ENCODE measurements around the gene HEY2.
"Not testable (repeated sequence)": the region's sequence is repeated elsewhere in the genome, so short reads cannot be mapped to it uniquely, and the experiment has no call there.

HEY2 gene

DNA sequence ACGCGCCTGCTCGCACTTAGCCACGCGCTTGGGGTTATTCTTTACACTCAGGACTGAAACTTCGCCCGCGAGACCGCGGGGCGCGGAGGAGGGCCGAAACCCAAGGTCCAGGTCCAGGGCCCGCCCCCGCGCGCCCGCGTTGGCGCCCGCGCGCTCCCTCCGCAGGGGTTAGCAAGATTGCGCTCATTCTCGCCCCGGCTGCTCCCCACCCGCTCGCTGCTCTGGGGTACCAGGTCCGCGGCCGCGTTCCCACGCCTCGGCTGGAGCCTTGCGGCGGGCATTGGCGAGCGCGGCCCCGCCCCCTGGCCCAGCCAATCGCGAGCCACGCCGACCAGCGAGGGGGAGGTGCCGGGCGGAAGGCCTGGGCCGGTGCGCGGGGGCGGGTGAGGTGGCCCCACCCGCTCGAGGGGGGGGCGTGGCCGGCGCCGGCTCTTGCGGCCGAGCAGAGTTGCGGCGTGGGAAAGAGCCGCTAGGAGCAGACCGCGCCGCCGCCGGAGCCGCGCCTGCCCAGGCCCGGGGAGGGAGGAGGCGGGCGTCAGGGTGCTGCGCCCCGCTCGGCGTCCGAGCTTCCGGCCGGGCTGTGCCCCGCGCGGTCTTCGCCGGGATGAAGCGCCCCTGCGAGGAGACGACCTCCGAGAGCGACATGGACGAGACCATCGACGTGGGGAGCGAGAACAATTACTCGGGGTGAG lies at the start of gene HEY2:
Gene HEY2 (plus strand): TSS at position 460 of the 692 bp plus-strand sequence. CDS start 145 bp downstream, at position 605.
- no peak for DNase-seq

DNA sequence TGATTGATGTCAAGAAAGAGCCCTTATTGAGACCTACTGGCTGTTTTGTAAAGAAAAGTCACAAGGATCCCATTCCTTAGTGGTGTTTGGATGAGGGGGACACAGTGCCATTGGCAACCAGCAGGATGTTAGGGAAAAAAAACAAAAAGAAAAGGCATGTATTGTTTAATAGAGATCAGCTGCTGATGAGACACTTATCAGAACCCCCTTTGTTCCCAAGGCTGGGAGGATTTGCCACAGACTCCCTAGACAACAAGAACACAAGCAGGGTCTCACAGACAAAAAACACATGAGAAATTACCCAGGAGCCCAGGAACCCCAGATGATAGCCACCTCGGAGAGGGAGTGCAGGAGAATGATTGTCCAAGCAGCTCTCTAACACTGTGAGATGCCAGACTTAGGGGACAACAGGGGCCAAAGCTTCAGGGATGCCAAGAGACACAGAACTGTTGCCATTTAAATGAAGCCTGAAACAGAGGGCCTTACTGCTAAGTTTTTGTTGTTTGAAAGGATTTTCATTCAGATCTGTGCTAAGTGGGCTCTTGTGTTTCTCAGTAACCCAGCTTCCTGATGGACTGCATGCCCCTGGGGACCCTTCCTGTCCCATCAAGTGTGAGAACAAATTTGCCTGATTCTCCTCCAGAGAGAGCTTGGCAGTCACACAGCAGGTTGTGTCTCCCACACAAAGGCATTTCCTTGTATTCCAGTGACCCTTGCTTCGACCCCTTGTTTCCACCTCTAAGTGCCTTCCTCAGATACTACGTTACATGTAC lies 48.7 kb upstream of the HEY2 start:
- no peak for DNase-seq

DNA sequence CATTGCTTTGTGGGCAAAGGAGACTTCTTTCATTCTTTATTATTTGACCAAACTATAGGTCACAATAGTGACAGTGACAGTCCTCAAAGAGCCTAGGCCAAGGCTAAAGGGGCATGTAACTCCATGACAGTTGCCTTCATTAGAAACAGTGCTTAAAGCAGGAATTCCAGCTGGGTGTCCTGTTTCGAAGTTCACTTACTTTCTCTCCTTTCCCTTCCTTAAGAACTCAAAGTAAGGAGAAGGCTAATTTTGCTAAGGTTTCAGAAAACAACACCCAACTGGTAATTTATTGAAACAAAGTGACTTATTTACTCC lies 48.1 kb upstream of the HEY2 start:
- DNase-seq: no peak

DNA sequence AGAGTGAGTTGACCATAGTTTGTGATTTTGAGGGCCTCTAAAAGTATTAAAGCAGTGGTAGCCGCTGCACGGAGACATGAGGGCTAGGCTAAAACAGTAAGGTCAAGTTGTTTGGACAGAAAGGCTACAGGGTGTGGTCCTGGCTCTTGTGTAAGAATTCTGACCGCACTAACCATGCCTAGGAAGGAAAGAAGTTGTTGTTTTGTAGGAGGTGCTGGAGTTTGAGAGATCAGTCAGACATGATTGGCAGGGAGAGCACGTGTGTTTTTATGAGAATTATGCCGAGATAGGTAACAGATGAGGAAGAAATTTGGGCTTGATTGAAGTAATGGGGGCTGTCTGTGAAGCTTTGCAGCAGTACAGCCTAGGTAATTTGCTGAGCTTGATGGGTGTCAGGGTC lies 45.5 kb upstream of the HEY2 start:
- not testable (repeated sequence) for DNase-seq

DNA sequence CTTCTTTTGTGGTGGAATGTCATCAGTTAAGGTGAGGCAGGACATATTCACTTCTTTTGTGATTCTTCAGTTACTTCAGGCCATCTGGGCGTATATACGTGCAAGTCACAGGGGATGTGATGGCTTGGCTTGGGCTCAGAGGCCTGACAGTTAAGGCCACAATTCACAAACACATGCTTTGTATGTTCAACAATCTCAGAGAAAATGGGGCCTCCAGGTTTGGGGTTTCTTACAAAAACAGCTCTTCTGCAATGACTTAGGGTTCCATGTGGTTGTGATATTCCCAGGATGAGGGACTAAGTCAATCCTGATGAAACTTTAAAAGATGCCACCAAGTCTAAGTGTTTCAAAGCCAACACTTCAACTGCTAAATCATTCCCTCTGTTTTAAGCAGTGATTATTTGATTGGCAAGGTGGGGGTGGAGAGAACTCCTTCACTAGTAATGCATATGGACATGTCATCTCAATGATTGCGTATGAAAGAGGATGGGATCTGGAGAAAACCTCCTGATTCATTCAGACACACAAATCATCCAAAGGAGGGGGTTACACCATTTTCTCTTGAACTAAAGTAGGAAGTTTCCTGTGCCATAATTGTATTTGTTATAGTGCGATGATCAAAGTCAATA lies 41.7 kb upstream of the HEY2 start:
- no peak for DNase-seq

DNA sequence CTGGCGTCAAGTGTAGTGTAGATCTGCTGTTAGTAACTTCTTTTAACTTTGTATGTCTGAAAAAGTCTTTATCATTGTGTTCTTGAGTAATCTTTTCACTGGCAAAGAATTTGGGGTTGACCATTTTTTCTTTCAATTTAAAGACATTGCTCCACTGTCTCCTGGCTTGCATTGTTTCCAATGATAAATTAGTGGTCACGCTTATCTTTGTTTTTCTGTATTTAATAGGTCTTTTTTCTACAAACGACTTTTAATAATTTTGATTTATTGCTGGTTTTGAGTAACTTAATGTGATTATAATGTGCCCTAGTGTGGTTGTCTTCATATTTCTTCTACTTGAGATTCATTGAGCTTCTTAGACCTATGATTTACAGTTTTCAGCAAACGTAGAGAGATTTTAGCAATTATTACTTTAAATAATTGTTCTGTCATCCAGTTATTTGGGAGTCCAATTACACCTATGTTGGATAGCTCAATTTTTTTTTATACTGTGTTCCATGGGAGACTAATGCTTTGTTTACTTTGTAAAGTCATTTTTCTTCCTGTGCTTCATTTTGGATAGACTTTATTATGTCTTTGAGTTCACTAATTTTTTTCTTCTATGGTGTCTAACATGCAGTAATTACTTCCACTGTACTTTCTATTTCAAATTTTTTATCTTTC lies 38.3 kb upstream of the HEY2 start:
- no peak for DNase-seq

DNA sequence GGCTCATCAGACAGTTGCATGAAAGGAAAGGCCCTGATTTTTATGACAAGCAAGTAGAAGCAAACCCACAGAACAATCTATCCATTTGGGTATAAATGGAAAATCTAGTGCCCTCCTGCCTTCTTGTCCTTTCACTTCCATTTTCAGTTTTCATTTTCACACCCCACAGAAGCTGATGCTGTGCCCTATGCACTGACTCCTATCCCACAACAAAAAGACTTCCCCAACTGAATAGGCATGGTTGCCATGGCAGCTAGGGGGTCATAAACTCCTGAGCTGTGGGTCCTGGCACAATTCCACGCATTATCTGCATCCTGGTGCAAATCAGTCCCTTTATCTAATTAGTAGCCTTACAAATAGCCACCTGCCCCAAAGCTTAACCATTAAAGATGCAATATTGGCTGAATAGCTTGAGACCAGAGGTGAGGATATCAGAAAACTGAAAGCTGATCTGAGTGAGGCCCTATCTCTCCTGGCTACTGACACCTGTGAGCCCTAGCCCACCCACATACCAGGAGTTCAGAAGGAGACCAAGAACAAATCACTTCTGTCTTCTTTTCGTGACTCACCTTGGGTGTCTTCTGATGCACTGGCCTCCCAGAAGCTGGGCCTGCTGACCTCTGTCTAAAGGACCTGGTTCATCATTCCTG lies 34.9 kb upstream of the HEY2 start:
- DNase-seq: no peak

DNA sequence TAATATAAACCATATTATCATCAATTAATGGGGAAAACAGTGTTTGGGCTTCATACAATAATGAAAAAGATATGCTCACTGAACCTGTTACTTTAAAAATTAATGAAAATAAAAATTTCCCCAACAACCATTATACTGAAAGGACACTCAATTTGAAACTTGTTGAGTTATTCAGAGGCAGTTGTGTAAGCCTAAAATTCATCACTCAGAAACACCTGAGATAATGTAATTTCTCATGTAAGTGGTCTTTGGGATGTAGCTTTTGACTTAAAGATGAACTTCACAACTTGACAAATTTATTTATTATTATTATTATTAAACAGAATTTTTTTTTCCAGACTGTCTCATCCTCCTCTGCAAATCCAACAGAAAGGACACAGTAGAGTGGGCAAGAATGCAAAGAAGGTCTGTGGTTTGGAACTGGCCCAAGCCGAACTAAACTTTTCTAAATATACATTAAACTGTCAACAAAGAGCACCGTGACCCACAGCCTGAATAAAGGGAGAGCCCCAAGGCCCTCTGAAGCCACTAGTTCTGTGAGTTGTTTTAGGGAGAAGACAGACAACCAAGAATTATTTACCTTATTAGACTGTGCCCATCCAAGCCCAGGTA lies 32.2 kb upstream of the HEY2 start:
- DNase-seq: no peak

DNA sequence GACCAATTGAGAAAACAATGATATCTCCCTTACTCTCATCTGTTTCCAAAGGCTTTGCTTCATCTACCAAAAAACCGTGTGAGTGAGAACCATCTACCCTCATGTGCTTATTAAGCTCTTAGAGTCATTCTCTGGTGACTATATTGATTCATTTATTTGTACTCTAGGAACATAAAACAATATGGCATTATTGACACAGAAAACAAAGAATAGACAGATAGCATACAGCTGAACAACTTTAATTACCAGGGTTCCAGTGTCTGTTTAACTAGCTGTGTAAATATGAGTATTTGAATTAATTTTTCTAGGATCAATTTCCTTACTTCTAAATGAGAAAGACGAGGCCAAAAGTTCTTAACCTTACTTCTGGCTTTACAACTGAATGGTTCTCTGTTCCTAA lies 31.3 kb upstream of the HEY2 start:
- no peak for DNase-seq

DNA sequence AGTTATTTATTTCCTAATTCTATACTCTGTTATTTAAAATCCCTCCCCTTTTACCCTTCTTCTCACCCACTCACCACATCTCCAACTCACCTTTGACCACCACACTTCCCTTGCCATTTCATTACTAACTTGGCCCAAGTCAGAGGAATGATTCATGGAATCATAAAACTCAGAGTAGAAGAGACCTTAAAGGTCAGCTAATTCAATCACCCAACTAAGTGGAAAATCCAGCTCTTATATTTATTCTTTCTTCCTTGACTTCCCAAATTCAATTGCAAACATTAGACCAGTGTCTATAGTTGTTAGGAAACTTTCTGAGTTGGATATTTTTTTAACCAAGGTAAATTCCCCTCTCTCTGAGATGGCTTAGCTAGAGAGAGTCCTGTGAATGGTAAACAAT lies 26.5 kb upstream of the HEY2 start:
- DNase-seq: no peak

DNA sequence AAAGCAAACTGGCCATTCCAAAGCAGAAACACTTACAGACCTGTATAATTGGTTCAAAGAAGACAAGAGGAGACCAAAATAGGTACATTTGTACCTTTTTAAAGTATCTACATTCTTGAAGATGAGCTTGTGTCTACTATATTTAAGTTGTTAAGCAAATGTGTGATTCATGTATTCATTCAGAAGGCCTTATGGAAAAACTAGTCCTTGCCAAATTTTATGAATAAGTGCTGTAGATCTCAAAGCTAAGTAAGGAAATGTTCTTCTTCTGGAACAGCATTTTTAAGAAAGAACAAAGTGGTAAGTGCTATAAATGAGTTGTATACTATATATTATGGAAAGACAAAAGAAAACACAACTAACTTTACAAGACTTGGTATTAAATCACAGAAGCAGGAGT lies 22.2 kb upstream of the HEY2 start:
- DNase-seq: no peak

DNA sequence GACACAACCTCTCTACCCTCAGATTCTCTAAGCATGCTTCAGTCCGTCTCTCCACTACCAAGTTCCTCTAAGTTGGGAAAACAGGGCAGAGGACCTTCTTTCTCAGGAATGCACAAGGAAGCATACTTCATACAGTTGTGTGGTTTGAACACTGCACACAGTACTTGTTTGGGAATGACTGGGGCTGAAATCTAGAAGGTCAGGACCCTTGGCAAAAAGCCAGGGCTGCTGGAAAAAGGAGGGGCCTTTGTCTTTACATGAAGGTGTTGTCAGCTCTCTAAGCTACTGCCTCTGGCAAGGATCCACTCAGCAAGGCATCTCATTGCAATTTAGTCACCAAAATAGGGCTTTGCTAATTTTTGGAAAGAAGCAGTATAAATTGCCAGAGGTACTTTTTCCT lies 20.7 kb upstream of the HEY2 start:
- DNase-seq: no peak

DNA sequence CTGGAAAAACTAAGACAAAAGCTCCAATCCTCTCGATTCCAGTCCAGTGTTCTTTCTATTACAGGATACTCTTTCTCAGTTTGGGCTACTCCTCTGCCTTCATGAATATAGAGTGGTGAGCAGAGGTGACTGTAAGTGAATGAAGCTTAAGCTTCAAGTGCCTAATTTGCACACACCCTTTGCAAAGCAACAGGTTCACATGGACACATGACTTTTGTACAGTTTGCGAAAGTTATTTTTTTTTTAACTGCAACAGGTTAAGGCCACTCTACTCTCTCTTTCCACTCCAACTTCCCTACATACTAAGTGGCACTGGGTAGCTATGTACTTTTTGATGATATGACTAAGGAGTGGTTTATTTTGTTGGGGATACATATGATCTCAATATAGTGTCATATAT lies 19.4 kb upstream of the HEY2 start:
- no peak for DNase-seq

DNA sequence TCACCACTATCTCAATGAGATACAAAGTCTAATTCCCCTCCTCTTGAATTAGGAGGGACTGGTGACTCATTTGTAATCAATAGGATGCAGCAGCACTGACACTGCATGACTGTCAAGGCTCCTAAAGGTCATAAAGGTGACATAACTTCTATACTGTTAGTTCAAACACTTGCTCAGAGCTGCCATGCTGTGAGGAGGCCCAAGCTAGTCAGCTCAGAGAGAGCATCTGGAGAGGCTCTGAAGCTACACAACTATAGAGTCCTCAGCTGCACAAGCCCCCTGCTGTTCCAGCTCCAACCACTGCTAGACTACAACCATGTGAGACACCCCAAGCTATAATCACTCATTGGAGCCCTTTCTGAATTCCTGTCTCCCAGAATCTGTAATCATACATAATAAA lies 17.0 kb upstream of the HEY2 start:
- no peak for DNase-seq

DNA sequence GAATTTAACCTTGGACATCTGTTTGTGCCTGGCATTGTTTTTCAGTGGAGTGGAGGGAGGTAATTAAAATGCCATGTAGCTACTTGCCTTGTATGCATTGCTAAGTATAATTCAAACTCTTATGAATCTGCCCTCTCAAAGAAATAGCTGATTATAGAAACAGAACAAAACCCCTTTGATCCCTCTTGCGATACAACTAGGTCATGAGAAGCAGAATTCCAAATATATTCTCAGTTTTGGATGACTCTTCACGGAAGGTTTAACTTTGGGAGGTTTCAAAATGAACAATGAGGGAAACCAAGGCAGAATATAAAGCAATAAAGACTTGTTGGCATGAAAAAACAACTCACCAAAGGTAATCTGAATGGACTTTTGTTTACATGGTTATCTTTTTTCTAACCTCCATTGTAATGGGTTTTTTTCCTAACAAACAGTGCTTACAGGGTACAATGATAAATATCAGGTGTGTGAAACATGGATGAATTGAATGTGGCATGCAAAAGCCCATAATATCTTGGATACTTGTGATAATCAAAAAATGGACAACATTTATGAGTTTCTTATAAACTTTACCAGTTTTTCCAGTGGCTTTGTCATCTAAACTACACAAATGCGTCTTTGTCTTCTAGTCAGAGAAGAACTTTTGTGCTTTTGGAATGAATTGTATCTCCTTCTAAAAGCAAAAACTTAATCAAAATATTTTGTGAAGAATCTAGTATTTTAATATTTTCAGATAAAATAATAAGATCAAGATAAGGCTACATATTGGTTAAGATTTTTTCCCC lies 15.7 kb upstream of the HEY2 start:
- DNase-seq: no peak

DNA sequence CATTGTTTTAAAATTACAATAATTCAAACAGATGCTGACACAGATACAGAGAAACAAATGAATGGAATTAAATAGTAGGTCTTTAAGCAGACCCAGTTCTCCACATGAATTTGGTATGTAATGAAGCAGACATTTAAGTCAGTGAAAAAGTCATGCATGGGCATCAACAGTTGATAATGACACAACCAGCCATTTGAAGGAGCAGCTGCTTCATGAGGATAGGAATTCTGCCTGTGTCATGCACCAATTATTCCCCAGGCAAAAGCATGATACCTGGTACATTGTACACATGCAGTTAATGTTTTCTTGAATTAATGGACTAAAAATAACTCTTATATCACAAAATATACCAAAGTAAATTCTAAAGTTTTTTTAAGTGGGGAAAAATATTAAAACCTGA lies 11.2 kb upstream of the HEY2 start:
- no peak for DNase-seq

DNA sequence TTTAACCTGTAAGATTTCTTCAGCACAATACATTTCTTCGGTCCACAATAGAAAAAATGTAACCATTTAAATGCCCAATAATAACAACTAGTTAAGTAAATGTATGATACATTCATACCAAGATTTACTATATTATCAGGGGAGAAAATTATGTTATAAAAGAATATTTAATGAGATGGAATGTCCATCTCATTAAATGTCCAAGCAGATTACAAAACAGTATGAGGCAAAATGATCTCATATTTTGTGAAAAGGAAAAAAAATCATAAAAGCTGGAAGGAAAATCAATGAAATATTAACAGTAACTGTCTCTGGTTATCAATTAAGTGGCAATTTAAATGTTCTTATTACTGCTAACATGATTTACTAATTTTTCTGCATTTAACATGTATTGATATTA lies 10.1 kb upstream of the HEY2 start:
- DNase-seq: no peak

DNA sequence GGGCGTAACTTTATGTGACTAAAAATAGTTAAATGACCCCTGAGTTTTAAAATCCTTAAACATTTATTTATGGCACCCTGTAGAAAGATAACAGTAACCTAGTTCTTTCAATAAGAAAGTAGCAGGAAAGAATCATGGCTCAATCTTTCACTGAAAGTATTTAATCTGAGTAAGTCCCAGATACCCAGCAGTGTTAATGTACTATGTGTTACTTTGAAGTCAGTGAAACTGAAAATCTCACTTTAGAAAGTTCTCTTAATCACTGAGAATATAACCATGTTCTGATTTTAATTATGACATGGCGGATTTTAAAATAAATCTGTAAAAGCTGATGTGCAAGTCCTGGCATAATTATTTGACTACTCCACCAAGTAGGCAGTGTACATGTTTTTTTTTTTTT lies 8.1 kb upstream of the HEY2 start:
- no peak for DNase-seq

DNA sequence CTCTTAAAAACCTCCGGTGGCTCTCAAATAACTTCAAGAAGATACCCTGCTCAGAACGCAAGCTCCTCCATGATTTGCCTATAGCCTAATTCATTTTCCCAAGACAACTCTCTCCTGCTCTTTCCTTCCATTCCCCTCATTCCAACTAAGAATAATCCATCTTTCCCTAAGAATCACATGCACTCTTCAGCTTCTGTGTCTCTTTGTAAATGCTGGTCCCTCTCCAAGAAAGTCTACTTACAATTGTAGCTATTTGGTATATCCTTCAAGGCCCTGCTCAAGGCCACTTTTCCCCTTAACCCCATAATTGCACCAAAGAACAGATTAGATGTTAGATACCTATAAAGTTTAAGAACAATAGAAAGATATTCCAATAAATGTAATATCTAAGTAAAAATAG lies 7.4 kb upstream of the HEY2 start:
- no peak for DNase-seq

DNA sequence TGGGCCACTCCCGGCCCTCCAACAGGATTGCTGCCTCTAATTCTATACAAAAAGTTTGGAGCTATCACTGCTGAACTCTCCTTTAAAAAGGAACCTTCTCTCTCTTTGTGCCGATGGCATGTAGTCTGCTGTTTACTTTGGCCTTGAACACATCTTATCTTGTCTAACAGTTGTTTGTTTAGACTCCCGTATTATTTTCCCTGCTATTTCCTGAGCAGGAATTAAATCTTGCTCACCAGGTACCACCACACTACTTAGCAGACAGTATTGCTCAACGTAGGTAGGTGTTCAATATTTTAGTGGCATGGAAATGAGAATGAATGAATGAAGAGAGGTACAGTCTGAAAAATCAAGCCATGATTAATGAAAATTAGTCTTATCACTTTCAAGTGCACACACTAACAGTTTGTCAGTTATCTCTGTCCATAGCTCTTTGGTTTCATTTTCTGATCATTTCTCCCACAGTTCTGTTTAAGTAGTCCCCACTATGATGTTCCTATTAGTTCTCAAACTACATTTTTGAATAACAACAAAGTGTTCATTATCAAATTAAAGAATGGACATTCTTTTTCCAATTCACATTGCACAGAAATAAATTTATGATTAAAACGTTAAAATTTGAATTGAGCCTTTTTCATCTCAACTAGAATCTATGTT lies 6.8 kb upstream of the HEY2 start:
- no peak for DNase-seq

DNA sequence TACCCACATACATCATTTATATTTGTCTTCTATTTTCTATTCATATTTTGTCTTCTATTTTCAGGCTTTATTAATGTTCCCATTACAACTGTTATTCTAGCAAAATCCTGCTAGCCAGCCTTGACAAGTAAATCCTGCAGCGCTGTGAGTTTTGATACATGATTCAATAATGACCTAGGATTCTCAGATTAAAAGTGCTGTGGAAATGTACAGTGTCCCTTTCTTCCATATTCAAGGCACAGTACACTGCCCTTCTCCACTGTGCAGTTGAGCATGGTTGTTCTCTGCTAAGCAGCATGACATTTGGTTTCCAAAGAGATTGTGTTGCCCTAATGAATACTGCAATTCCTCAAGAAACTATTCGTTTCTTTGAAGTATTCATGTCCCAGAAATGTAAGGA lies 5.8 kb upstream of the HEY2 start:
- no peak for DNase-seq

Data from NK-92 treated with Interleukin-12 subunit alpha and Interleukin-12 subunit beta, amount 100 ng/mL, for 24 hours (cell line).